CD14-positive monocyte (primary cell): Measurements from ENCODE around the gene RERE. TPM values are rescaled to one million over a fixed set of nuclear protein-coding genes. Genes with fewer than 3 reads are reported as not detected.

ENCODE experiments used
- DNase-seq, 3 donors: peaks; one replicate each; pipeline ENCODE4 v3.0.0-alpha.2; 2011 to 2022
- H2AFZ ChIP-seq: 2 replicates; pipeline ENCODE4 v1.6.0; 2012; ENCODE audit warnings: mild to moderate bottlenecking, low read depth, low read length, inconsistent platforms; ENCODE audit not compliant: insufficient read depth, poor library complexity, severe bottlenecking
- H3K27ac ChIP-seq, 2 donors: 1 replicate in 1 of 2; 2 replicates in 1 of 2; pipeline ENCODE4 v1.5.1; 2012 to 2013; ENCODE audit warnings: low read length in 2 of 2, control low read depth in 1 of 2, inconsistent platforms in 1 of 2, low read depth in 1 of 2, mild to moderate bottlenecking in 1 of 2
- H3K27me3 ChIP-seq, 2 donors: one replicate each; pipeline versions ENCODE4 v1.6.0 to v1.6.1; 2011 to 2013; ENCODE audit warnings: low read length in 2 of 2; ENCODE audit not compliant: control insufficient read depth in 2 of 2, insufficient read depth in 2 of 2
- H3K36me3 ChIP-seq, 2 donors: replicated peaks in 1 of 2; 1 replicate in 1 of 2; 2 replicates in 1 of 2; pipeline versions ENCODE4 v1.5.1 to v1.6.1; 2012 to 2013; ENCODE audit warnings: low read length in 2 of 2, control low read depth in 1 of 2, inconsistent platforms in 1 of 2, mild to moderate bottlenecking in 1 of 2; ENCODE audit not compliant: insufficient read depth in 2 of 2, control insufficient read depth in 1 of 2
- H3K4me1 ChIP-seq, 2 donors: 1 replicate in 1 of 2; 2 replicates in 1 of 2; pipeline versions ENCODE4 v1.5.1 to v1.6.1; 2012 to 2013; ENCODE audit warnings: low read length in 2 of 2, control low read depth in 1 of 2, inconsistent platforms in 1 of 2, mild to moderate bottlenecking in 1 of 2, moderate library complexity in 1 of 2; ENCODE audit not compliant: insufficient read depth in 2 of 2, control insufficient read depth in 1 of 2
- H3K4me2 ChIP-seq: replicated peaks from 2 replicates; pipeline ENCODE3; 2012; ENCODE audit warnings: low read length, moderate library complexity, mild to moderate bottlenecking; ENCODE audit not compliant: poor library complexity, severe bottlenecking; ENCODE audit errors: extremely low read depth
- H3K4me3 ChIP-seq, 3 experiments: fragments of 200-600 bp in 1 of 3; sonication (generic) in 1 of 3; replicated peaks in 1 of 3; 1 replicate in 2 of 3; 2 replicates in 1 of 3; pipeline ENCODE4 v1.5.1; 2011 to 2013; ENCODE audit warnings: low read length in 3 of 3, mild to moderate bottlenecking in 3 of 3, control low read depth in 2 of 3, low read depth in 2 of 3, inconsistent platforms in 1 of 3, moderate library complexity in 1 of 3
- H3K79me2 ChIP-seq: 2 replicates; pipeline ENCODE4 v1.6.0; 2012; ENCODE audit warnings: mild to moderate bottlenecking, control low read depth, inconsistent platforms, low read length, moderate library complexity; ENCODE audit not compliant: insufficient read depth
- H3K9ac ChIP-seq: 2 replicates; pipeline ENCODE4 v1.6.0; 2017; ENCODE audit warnings: low read length, mild to moderate bottlenecking; ENCODE audit not compliant: insufficient read depth, poor library complexity, severe bottlenecking
- H3K9me3 ChIP-seq, 2 donors: replicated peaks in 1 of 2; 1 replicate in 1 of 2; 2 replicates in 1 of 2; pipeline versions ENCODE4 v1.5.1 to v1.6.1; 2012 to 2013; ENCODE audit warnings: low read length in 2 of 2, control low read depth in 1 of 2; ENCODE audit not compliant: control insufficient read depth in 1 of 2, insufficient read depth in 1 of 2
- H4K20me1 ChIP-seq: 2 replicates; pipeline ENCODE4 v1.6.0; 2012; ENCODE audit warnings: mild to moderate bottlenecking, low read length, control low read depth, moderate library complexity; ENCODE audit not compliant: insufficient read depth
- H3K27ac Mint-ChIP-seq, 7 donors: one replicate each; pipeline ENCODE4 v1.8.0; 2020; ENCODE audit warnings: mild to moderate bottlenecking in 7 of 7, mixed read lengths in 7 of 7, moderate library complexity in 6 of 7, inconsistent platforms in 2 of 7
- H3K27me3 Mint-ChIP-seq, 3 donors: one replicate each; pipeline ENCODE4 v1.8.0; 2021 to 2022; ENCODE audit warnings: low read depth in 3 of 3, mild to moderate bottlenecking in 3 of 3, mixed read lengths in 3 of 3, moderate library complexity in 3 of 3, inconsistent platforms in 1 of 3
- H3K36me3 Mint-ChIP-seq, 2 donors: one replicate each; pipeline ENCODE4 v1.8.0; 2020; ENCODE audit warnings: mixed read lengths in 2 of 2, inconsistent platforms in 1 of 2, mild to moderate bottlenecking in 1 of 2
- H3K4me1 Mint-ChIP-seq: one replicate; pipeline ENCODE4 v1.8.0; 2020; ENCODE audit warnings: mild to moderate bottlenecking, mixed read lengths
- H3K4me3 Mint-ChIP-seq, 2 donors: one replicate each; pipeline ENCODE4 v1.8.0; 2020; ENCODE audit warnings: mild to moderate bottlenecking in 2 of 2, mixed read lengths in 2 of 2, moderate library complexity in 1 of 2
- H3K9me3 Mint-ChIP-seq, 7 donors: one replicate each; pipeline ENCODE4 v1.8.0; 2020 to 2022; ENCODE audit warnings: mixed read lengths in 7 of 7, mild to moderate bottlenecking in 6 of 7, moderate library complexity in 6 of 7, inconsistent platforms in 2 of 7
- CTCF ChIP-seq: fragments of 200-600 bp; IDR thresholded peaks from one replicate; pipeline ENCODE4 v1.8.0; 2022; ENCODE audit warnings: antibody characterized with exemption, mild to moderate bottlenecking
- WGBS: methylation state at CpG from one replicate; pipeline ENCODE4 v1.1.5; 2013; ENCODE audit warnings: missing lambda C conversion rate; ENCODE audit not compliant: insufficient coverage; 5-methylcytosine and 5-hydroxymethylcytosine counted together
- intact Hi-C, 2 donors: fragments of 100-400 bp; cut with micrococcal nuclease; formaldehyde crosslinking; loops; one replicate each; pipeline versions ENCODE4 v1.15.0 to v1.15.1; 2023
- polyA plus RNA-seq, 3 donors: library from polyadenylated mRNA; depleted of rRNA in 1 of 3; unstranded in 2 of 3; stranded (reverse) in 1 of 3; fragments of 300-500 nt in 2 of 3; fragments of >200 nt in 1 of 3; fragmentation: Illumina TruSeq in 2 of 3; gene quantifications; 1 replicate in 2 of 3; 2 replicates in 1 of 3; pipeline ENCODE4 v1.2.3, GENCODE V29; 2012 to 2021

RERE gene
- polyA plus RNA-seq, 3 donors: 1.2 to 19.4 (median 3.8) TPM

GRCh38 chr1:8460132-8460544 lies 357.3 kb downstream of the RERE start:
- peaks cover 3 to 23% of the 10 kb centered on the region in 2 donors for H3K36me3 ChIP-seq
- peaks cover 28 to 33% of the 10 kb centered on the region in 2 donors for H3K4me1 ChIP-seq
- H3K4me2 ChIP-seq: no peak overlapping the region
- intact Hi-C loops: no loop called here
- H3K27me3 ChIP-seq: no peaks in the 10 kb centered on the region
- peaks cover 27 to 33% of the 10 kb centered on the region in 2 donors for H3K36me3 Mint-ChIP-seq
- no peak overlapping the region for H2AFZ ChIP-seq
- no peaks in the 10 kb centered on the region for H3K9me3 Mint-ChIP-seq
- no CpG with 5 or more reads among the region's 4 CpGs for WGBS
- H3K27ac ChIP-seq: no peak overlapping the region
- peaks cover 44% of the 10 kb centered on the region for H3K4me1 Mint-ChIP-seq
- H3K27me3 Mint-ChIP-seq: peaks cover 0 to 2% (median 0%) of the 10 kb centered on the region in 3 donors
- no peak for DNase-seq
- H3K27ac Mint-ChIP-seq: no peak overlapping the region
- H3K9me3 ChIP-seq: no peaks in the 10 kb centered on the region
- peaks cover 5% of the 10 kb centered on the region for H4K20me1 ChIP-seq
- no peaks in the 10 kb centered on the region for H3K79me2 ChIP-seq
- no peak overlapping the region for H3K4me3 Mint-ChIP-seq
- H3K4me3 ChIP-seq: no peak overlapping the region
- no peak for TF ChIP-seq CTCF
- no peak overlapping the region for H3K9ac ChIP-seq

- no peaks in the 10 kb centered on the region for H3K79me2 ChIP-seq
- H2AFZ ChIP-seq: no peak overlapping the region
- H4K20me1 ChIP-seq: peaks cover 5% of the 10 kb centered on the region
- no peaks in the 10 kb centered on the region for H3K9me3 ChIP-seq
- peaks cover 25 to 26% of the 10 kb centered on the region in 2 donors for H3K4me1 ChIP-seq
- peaks cover 0 to 12% of the 10 kb centered on the region in 2 donors for H3K36me3 ChIP-seq
- no peak for TF ChIP-seq CTCF
- Mint-ChIP-seq H3K27ac (peak overlapping the region in 1 of 7 donors; percentile 10), H3K4me3 (no peak overlapping the region), H3K27me3 (peaks cover 0 to 2% (median 0%) of the 10 kb centered on the region in 3 donors), H3K9me3 (no peaks in the 10 kb centered on the region), H3K4me1 (peaks cover 33% of the 10 kb centered on the region), H3K36me3 (peaks cover 24 to 30% of the 10 kb centered on the region in 2 donors)
- DNase-seq: no peak
- no CpG with 5 or more reads among the region's 3 CpGs for WGBS
- no peaks in the 10 kb centered on the region for H3K27me3 ChIP-seq
- no peak overlapping the region for H3K4me3 ChIP-seq
- H3K4me2 ChIP-seq: no peak overlapping the region
- H3K27ac ChIP-seq: no peak overlapping the region
- H3K9ac ChIP-seq: no peak overlapping the region
- intact Hi-C loops: no loop called here
Observed at GRCh38 chr1:8458607-8459006, 358.8 kb downstream of the RERE start.
